Stimulated activated CD4-positive, alpha-beta T cell treated with anti-CD3 and anti-CD28 coated beads, Interleukin-1b, Interleukin-23, amount 100 ng/mL, for 48 hours (primary cell): Measurements from ENCODE around the gene NLK.

Experiments used
- DNase-seq: peaks from one replicate; pipeline ENCODE4 v3.0.0-alpha.2; 2020

NLK gene

DNA sequence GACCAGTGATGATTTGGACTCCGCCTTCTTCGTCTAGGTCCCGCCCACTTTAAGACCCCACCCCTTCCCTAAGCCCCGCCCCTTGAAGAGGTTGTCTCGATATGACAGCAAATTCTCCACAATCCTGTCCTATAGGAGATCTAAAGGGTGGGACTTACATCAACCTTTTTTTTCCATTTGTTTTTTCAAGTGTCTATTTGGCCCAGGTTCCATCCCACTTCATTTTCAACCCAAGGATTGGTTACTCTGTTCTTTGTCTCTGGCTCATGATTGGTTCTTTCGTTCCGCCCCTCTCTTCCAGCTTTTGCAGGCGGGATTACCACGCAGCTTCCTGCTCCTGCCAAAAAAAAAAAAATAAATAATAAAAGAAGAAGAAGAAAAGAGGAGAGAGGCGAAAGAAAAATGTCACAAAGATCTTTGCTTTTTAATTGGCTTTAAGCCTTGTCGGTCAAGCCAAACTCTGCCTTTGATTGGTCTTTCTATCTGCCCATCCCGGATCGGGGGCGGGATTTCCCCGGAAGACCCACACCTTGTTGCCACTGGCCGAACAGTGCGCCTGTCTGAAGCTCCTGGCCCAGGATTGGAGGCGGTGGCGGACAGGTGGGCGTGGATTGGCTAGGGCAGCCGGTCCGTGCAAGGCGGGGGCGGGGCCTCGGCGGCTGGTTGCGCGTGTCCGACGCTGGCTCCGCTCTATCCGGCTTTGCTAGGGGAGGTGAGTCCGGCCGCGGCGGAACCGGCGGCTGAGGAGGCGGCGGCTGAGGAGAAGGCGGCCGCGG is 1.2 kb upstream of the NLK start:
- DNase-seq, result peak; percentile 100

DNA sequence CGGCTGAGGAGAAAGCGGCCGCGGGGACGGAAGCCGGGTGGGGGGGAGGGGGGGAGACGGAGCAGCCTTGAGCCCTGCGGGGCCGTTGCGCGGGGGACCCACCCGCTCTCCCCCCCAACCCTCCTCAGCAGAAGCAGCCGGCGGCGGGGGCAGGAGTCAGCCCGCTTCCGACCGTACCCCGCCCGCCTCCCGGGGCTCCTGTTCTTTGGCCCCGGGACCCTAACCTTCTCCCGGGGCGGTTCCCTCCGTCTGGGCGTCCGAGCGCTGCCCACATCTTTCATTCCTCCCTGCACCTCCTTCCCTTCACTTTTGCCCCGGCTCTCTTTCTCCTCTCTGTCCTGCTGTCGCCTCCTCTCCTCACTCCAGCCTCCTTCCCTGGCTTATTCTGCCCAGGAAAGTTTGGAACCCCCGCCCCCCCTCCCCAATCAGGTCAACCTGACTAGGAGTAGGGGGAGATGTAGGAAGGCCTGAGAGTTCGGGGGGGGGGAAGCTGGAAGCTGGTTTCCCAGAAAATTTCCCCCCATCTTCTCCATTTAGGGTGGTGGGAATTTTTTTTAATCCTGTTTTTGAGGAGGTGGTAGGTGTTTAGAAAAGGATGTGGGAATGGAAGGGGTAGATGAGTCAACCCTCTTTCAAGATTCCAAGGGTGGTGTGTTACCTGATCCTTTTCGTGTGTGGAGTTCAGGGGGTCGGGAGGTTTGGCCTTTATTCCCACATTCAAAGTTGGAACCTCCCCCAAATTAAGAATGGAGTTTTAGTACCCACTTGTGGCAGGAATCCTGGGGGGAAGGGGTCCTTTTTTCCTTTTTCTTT is 427 bp upstream of the NLK start:
- DNase-seq, result no peak

DNA sequence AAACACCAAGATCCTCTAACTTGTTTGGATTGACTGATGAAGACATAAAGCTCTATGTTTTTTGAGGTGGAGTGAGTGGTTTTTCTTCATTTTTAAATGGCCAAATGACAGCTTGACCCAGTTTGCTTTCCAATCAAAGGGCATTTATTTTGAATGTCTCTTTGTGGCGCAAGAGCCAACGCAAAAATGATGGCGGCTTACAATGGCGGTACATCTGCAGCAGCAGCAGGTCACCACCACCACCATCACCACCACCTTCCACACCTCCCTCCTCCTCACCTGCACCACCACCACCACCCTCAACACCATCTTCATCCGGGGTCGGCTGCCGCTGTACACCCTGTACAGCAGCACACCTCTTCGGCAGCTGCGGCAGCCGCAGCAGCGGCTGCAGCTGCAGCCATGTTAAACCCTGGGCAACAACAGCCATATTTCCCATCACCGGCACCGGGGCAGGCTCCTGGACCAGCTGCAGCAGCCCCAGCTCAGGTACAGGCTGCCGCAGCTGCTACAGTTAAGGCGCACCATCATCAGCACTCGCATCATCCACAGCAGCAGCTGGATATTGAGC is 329 bp downstream of the NLK start:
- no peak for DNase-seq

DNA sequence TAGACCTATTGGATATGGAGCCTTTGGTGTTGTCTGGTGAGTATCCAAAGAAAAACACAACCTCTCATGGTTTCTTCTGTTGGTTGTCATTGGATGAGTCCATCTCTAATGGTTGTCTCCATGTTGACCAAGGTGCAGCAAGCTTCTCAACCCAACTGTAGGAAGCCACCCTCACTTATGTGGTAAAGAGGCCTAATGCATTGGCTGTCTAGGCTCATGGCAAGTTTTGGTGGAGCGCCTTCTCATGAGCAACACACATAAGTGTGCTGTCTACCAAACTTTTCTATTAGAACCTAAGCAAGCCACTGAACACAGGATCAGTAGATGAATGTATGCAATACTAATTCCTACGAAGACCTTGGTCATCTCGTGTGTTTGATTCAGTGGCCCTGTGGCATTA is 819 bp downstream of the NLK start:
- no peak for DNase-seq

DNA sequence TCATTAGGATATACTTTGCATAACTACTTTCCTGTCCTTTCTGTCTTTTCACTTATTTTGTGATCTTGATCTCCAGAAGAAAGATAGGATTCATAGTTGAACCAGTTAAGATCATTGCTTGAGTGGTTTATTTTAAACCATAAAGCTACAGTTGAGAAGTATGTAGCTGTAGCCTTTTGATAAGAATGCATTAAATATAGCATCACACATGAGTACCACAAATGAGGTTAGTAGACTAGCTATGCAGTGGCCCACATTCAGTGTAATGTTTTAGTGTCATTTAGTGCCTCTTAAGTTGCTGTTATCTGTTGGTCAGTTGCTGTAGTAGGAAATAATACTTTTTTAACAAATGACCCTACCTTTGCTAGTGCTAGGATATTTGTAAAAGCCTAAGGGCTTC is 1.3 kb downstream of the NLK start:
- no peak for DNase-seq

DNA sequence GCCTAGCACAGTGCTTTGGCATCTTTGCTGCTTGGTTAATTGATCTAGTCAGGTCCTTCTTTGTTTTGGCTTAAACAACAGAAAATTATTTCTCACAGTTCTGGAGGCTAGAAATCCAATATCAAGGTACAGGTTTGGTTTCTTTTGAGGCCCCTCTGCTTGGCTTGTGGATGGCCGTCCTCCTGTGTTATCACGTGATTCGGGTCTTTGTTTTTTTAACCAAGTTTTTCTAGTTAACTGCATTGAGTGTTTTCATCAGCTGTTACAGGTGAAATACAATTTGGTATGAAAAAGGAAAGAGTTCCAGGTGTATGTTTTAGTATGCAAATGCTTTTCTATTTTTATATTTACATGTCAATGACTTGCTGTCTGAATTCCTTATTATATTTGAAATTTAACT is 2.8 kb downstream of the NLK start:
- DNase-seq, result no peak

DNA sequence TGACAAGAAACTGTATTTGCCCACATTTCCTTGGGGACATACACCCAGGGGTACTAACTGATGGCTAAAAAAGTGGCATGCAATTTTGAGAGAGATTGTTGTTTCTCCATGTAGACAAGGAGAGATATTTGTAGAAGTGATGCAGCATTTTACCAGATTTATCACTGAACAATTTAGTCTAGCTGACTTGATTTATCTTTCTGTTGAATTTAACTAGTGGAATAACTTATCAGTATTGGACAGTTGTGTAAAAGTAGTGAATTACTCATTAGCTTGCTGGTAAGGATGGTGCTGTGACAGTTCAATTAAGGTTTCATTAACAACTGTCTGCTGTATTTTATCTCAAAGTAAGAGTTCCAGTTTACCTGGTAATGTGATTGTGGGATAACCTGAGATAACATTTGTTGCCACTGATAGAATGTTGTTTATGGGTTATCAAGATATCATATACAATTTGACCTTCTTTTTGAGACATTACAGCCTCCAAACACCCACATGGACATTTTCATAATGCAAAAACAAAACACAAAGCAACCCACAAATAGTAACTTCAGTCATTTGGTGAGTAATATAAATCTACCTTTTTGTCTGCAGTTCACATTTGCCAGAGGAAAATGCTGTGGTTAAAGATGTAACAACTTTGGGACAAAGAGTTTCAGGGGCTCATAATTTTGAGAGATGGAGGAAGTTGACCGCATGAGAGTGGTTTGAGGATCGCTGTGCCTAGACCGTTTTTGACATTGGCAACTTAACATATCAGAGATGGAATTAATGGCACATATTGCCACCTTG is 3.8 kb downstream of the NLK start:
- DNase-seq, result no peak

DNA sequence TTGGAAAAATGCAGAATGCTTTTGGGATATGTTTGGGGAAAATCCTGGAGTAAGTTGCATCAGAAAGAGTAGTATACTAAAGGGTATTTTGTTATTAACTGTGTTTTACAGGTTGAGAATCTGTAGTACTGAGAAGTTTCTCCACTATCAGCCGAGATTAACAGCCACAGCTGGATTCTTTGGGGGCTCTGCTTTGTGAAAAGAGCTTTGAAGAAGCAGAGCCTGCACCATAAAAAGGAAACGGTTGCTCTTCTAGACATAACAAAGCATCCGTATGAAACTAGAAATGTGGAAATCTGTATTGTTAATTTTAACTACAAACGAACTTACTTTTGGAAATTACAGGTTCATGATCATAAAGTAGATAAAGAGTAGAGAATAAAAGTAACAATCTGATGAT is 5.3 kb downstream of the NLK start:
- no peak for DNase-seq

DNA sequence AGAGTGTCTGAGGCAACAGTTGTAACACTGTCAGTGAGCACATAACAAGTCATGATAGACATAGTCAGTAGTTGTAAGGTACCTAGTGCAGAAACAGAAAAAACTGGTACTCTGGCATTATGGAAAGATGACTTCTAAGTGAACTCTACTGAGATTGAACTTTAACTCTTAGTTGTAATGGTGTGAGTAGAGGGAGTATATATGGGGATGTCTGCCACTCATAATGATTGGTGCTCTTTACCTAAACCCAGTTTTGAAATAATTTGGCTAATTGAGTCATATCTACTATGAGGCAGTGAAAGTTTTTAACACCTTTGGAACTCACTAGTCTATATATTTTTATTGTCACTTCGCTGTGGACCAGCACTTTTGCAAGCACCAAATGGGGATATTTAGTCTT is 6.6 kb downstream of the NLK start:
- DNase-seq, result no peak

DNA sequence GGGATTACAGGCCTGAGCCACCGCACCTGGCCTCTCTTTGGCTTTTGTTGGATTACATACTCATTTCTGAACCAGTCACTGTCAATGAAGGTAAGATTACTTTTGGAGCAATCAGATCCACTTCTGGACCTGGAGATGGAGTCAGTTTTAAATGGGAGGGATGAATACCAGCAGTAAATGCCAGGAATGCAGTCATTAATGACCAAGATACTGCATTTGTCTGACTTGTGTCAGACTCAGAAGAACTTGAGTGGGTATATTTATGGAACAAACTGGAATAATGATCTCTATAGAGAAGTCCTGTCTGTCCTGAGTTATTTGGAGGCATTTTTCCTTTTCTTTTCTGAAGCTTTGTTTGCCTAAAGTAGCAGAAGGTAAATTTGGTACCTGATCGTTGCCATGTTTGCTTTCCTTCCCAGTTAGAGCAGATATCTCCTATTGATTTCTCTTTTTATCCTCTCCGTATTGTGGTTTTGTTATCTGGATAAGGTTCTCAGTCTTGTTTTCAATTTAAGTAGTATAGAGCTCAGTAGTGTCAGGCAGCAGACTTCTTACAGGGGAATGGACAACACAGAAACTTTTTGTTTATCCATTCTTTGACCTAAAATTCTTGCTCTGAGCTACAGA is 10.7 kb downstream of the NLK start:
- no peak for DNase-seq

DNA sequence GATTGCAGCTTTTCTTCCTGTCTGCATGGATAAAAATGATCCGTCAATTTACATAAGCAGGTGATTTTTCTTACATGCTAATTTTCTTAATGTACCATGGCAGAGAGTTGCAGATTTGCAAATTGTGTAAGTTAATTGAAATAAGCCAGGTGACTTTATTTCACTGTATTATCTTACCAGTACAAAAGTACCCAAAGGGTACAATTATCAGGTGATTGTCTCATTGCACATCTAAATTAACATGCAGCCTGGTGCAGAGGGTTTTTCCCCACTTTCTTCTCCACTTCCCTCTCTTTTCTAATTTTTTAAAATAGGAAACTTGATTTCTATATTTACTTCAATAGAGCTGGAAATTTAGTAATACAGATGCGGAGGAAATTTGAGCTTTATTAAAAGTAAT is 11.2 kb downstream of the NLK start:
- DNase-seq, result no peak

DNA sequence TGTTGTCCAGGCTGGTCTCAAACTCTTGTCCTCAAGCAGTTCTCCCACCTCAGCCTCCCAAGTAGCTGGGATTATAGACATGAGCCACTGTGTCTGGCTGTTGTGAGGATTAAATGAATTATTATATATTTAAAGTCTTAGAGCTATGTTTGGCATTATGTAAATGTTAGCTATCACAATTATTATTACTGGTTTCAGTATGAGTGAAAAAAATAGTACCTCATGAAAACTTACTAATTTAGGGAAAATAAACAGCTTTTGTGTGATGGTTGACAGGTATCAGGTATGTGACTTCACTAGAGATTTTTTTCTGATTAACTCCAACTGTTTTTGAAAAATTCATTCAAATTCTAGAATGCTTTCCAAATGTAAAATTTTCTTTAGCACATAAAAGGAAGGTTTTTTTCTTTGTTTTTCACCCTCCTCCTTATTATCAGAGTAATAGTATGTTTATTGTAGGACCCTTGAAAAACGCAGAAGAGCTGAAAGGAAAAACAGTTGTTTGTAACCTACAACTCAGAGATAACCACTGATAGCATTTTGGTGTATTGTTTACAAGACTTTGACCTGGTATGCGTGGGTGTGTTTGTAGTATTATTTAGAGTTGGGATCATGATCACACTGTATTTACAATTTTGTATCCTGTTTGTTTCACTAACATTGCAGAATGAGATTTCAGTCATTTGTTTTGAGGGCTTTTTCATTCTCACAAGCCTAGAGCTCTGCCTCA is 13.2 kb downstream of the NLK start:
- no peak for DNase-seq

DNA sequence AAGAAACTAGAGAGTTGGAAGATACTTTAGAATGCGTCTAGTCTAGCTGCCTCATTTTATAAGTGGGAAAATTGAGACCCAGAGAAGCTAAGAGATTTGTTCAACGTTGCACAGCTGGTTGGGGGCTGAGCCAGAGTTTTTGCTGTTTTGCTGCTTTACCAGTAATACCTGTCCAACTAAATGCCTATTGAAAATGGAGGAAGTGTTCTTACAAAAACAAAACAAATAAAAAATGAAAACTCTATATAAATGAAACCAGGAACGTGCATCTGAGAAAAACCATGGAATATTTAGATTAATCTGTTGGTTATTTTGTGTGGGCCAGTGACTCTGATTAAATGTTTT is 13.8 kb downstream of the NLK start:
- DNase-seq, result no peak

DNA sequence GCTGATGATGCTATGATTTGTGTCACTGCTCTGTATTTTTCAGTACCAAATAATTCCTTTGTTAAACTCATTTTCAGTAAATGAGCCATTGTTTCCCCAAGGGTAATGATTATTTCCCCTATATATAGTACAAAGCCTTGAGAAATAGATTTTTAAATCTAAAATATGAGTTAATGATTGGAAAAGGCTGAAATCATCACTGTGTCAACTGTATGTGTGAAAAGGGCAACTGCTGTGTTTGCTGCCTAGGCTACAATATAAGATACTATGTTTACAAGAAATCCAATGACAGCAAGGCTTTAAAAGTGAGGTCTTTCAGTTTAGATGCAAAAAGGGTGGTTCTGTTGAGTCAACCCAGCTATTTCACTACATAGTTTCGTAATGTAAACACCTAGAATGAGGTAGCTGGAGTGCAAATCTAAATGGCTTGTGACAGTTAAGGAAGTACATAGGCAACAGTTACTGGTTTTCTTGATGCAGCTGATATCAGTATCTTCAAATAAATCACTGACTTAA is 15.3 kb downstream of the NLK start:
- DNase-seq, result no peak

DNA sequence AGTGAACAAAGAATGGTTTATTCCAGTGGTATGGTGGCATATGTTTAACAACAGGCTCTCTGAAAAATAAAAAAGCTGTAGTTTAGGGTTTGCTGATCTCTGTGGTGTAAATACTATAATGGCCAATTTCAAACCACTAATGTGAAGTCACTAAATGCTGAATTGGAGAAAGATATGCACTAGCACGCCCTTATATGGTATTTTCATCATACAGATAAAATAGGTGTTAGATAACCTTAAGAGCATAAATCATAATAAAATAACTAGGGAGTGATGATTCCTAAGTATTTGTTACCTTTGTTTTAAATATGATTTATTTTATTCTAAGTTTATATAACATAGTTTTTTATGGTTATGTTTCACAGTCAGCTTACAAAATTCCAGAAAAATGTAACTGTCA is 17.2 kb downstream of the NLK start:
- no peak for DNase-seq

DNA sequence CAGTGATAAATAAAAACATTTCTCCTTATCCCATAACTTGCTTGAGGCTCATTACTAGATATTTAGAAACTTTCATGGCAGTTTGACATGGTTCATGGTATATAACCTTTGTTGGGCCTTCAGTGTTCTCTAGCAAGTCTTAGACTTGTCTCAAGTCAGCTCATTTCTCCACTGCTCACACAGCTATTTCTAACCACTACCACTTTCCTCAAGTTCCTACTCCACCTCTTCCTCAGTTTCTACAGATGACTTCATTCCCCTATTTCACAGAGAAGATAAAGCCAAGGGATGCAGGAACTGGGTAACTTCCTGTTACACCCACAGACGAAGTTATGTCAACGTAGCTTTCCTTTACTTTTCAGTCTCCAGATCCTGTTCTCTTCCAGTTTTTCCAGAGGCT is 23.2 kb downstream of the NLK start:
- DNase-seq, result no peak

DNA sequence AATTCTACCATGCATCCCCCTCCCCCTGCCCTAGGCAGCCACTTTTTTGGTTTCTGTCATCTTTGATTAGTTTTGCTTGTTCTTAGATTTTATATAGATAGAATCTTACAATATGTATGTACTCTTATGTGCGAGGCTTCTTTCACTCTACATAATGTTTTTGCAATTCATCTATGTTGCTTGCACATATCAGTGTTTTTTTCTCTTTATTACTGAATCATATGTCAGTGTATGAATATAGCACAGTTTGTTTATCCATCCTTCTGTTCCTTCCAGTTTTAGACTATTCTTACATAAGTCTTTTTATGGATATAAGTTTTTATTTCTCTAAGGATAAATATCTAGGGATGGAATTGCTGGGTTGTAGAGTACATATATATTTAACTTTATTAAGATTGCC is 26.6 kb downstream of the NLK start:
- no peak for DNase-seq

DNA sequence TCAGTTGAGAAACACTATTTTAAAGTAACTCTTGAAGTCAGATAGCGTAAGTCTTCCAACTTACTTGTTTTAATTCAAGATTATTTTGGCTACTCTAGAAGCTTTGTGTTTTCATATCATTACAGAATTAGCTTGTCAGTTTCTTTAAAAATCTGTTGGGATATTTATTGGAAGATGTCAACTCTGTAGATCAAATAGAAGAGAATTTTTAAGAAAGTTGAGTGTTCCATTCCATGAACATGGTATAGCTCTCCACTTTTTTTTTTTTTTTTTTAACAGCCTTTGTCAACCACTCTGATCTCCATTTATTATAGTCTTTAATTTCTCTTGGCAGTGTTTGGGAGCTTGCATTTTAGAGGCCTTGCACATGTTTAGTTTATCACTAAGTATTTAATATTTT is 28.7 kb downstream of the NLK start:
- DNase-seq, result no peak

DNA sequence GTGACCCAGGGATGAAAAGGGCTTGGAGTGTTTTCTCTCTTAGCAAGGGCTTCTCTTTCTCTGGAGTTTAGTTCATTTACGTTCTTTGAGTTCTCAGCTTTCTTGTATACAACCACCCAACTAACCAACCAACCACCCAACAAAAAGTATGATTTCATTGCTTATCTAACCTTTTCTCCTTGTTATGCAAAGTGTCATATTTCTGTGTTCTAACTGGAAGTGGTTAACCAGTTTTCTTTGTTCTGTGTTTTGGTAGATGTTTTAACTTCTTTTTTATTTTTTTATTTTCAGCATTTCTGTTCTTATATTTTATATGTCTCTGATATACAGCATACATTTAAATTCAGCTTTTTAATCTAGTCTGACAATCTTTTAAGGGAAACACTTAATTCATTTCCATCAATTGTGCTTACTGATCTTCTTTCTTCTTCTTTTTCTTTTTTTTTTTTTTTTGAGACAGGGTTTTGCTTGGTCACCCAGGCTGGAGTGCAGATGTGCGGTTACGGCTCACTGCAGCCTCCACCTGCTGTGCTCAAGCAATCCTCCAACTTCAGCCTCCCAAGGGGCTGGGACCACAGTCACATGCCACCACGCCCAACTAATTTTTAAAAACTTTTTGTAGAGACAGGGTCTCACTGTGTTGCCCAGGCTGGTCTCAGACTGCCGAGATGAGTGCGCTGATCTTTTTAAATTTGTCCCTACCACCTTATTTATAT is 29.6 kb downstream of the NLK start:
- no peak for DNase-seq

DNA sequence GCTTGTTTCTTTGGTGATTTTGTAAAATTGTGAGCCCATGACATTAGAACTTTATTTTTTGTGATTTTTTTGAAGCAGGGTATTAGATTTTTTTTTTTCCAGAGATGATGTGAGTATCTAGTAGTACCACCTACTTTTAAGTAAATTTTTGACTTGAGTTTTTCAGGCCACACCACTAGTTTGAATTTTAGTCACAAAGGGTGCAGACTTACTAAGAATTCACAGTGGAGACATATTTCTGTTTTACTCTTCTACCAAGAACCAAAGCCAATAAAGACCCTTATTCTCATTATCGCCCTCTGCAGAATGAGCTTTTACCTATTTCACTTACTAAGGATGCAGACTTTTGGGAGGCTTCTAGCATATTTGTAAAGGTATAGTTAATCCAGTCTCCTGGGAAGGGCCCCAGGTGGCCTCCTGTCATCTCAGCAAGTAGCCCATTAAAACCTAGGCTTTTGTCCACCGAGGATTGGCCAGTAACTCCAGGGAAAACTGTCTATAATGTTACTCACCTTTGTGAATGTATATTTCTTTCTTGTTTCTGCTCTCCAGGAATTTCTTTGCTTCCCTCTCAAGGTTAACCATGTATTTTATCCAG is 30.6 kb downstream of the NLK start:
- no peak for DNase-seq

DNA sequence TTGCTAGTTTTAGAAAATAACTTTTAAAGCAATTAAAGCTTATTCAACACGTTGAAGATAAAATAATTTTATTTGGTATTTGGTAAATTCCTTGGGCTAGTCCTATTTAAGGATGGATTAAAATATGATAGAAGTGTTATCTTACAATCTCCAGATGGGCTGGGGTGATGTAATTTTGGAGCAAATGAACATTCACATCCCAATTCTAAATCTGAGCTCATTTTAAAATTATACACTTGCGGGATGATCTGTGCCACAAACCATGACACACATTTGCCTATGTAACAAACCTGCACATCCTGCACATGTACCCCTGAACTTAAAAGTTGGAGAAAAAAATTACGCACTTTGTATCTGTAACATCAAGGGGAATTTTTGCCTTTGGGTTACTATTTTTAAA is 31.5 kb downstream of the NLK start:
- DNase-seq, result no peak
